Keratinocyte (primary cell): ENCODE results near the gene ERICH6.

Experiments used
- CTCF ChIP-seq, 3 experiments: IDR thresholded peaks in 1 of 3; conservative IDR thresholded peaks in 1 of 3; optimal IDR thresholded peaks in 1 of 3; 2 replicates in 2 of 3; 3 replicates in 1 of 3; pipeline versions ENCODE3 to v1.5.1; 2011; ENCODE audit warnings: low read length in 3 of 3, mild to moderate bottlenecking in 3 of 3, moderate library complexity in 2 of 3, control low read depth in 1 of 3, inconsistent platforms in 1 of 3; ENCODE audit not compliant: insufficient read depth in 2 of 3; ENCODE audit errors: extremely low read depth in 1 of 3
- EZH2 ChIP-seq: IDR thresholded peaks from one replicate; pipeline ENCODE4 v1.6.1; 2012; ENCODE audit warnings: inconsistent platforms, mild to moderate bottlenecking, low read length, moderate library complexity

GRCh38 chr3:150710097-150710496, 6.4 kb upstream of the ERICH6 start:
- TF ChIP-seq CTCF (optimal IDR thresholded peaks at IDR 0.05 in 1 of 3, IDR thresholded peaks at IDR 0.05 in 1 of 3, conservative IDR thresholded peaks at IDR 0.05 in 1 of 3; ENCODE audit: extremely low read depth in 1 of 3, insufficient read depth in 2 of 3, low read length in 3 of 3) (no peak), EZH2 (no peak)
